HG03159 (cell line): ENCODE measurements around the gene SLC9A3.

ENCODE experiments used
- ATAC-seq: cut with Tn5 transposase; IDR thresholded peaks from one replicate; pipeline ENCODE4 v1.9.1; 2021; ENCODE audit warnings: mild to moderate bottlenecking, moderate library complexity; ENCODE audit not compliant: unreplicated experiment

The SLC9A3 gene

GRCh38 chr5:433836-434235, 90.4 kb downstream of the SLC9A3 start:
- ATAC-seq = no peak

GRCh38 chr5:432928-433791, 91.1 kb downstream of the SLC9A3 start:
- no peak for ATAC-seq

- no peak for ATAC-seq
These were observed 91.9 kb downstream of the SLC9A3 start for GRCh38 chr5:432201-432927.

GRCh38 chr5:431711-432050, 92.6 kb downstream of the SLC9A3 start:
- ATAC-seq = no peak

GRCh38 chr5:431001-431710, 93.1 kb downstream of the SLC9A3 start:
- ATAC-seq = peak; percentile 71

- ATAC-seq = no peak
These were observed 93.9 kb downstream of the SLC9A3 start for GRCh38 chr5:430214-430925.

- ATAC-seq = no peak
These were observed 94.6 kb downstream of the SLC9A3 start for GRCh38 chr5:429453-430188.

GRCh38 chr5:428754-429452, 95.3 kb downstream of the SLC9A3 start:
- ATAC-seq = no peak

- no peak for ATAC-seq
These were observed 96.0 kb downstream of the SLC9A3 start for GRCh38 chr5:428219-428618.

GRCh38 chr5:427415-428087, 96.7 kb downstream of the SLC9A3 start:
- ATAC-seq = no peak

- no peak for ATAC-seq
These were observed 97.8 kb downstream of the SLC9A3 start for GRCh38 chr5:426392-426976.

GRCh38 chr5:425714-426113, 98.5 kb downstream of the SLC9A3 start:
- no peak for ATAC-seq

GRCh38 chr5:424301-425110, 99.7 kb downstream of the SLC9A3 start:
- ATAC-seq = peak; percentile 93

- ATAC-seq = no peak
These were observed 100.5 kb downstream of the SLC9A3 start for GRCh38 chr5:423626-424261.

- ATAC-seq = no peak
These were observed 101.0 kb downstream of the SLC9A3 start for GRCh38 chr5:423233-423565.

- ATAC-seq = no peak
These were observed 101.7 kb downstream of the SLC9A3 start for GRCh38 chr5:422323-423232.

- no peak for ATAC-seq
These were observed 102.3 kb downstream of the SLC9A3 start for GRCh38 chr5:421901-422300.
